MM.1S (cell line): Measurements from ENCODE around the gene BORCS6.

Experiments
- DNase-seq: peaks from one replicate; pipeline ENCODE4 v3.0.0-alpha.2; 2015
- H2AFZ ChIP-seq: fragments of 300-600 bp; sonication (generic); 2 replicates; pipeline ENCODE4 v1.6.0; 2016; ENCODE audit warnings: antibody characterized with exemption, low read length
- H3F3A ChIP-seq: fragments of 300-600 bp; sonication (generic); 2 replicates; pipeline ENCODE4 v1.6.1; 2016; ENCODE audit warnings: mild to moderate bottlenecking, antibody characterized with exemption, low read length, moderate library complexity, mixed read lengths; ENCODE audit not compliant: insufficient read depth
- H3K27ac ChIP-seq: fragments of 300-600 bp; sonication (generic); 2 replicates; pipeline ENCODE4 v1.5.1; 2016; ENCODE audit warnings: mild to moderate bottlenecking, low read length
- H3K27me3 ChIP-seq: fragments of 300-600 bp; sonication (generic); replicated peaks from 2 replicates; pipeline ENCODE4 v1.6.0; 2016; ENCODE audit warnings: low read length; ENCODE audit not compliant: insufficient read depth
- H3K36me3 ChIP-seq: fragments of 300-600 bp; sonication (generic); replicated peaks from 2 replicates; pipeline ENCODE4 v1.6.1; 2016; ENCODE audit warnings: mild to moderate bottlenecking, low read length, mixed read lengths; ENCODE audit not compliant: insufficient read depth
- H3K4me1 ChIP-seq: fragments of 300-600 bp; sonication (generic); 2 replicates; pipeline ENCODE4 v1.6.1; 2016; ENCODE audit warnings: low read length, mixed read lengths
- H3K4me2 ChIP-seq: fragments of 300-600 bp; sonication (generic); 2 replicates; pipeline ENCODE4 v1.6.0; 2016; ENCODE audit warnings: low read depth, low read length
- H3K4me3 ChIP-seq: fragments of 300-600 bp; sonication (generic); 2 replicates; pipeline ENCODE4 v1.5.1; 2016; ENCODE audit warnings: low read length, mixed read lengths
- H3K79me2 ChIP-seq: fragments of 300-600 bp; sonication (generic); 2 replicates; pipeline ENCODE4 v1.6.1; 2016; ENCODE audit warnings: mixed run types, low read length, mixed read lengths
- H3K9ac ChIP-seq: fragments of 300-600 bp; sonication (generic); 2 replicates; pipeline ENCODE4 v1.6.1; 2016; ENCODE audit warnings: low read length, mixed read lengths
- H3K9me2 ChIP-seq: fragments of 300-600 bp; sonication (generic); replicated peaks from 2 replicates; pipeline ENCODE4 v1.6.1; 2016; ENCODE audit warnings: mild to moderate bottlenecking, low read length, mixed read lengths; ENCODE audit not compliant: insufficient read depth
- H3K9me3 ChIP-seq: fragments of 300-600 bp; sonication (generic); replicated peaks from 2 replicates; pipeline ENCODE4 v1.6.1; 2016; ENCODE audit warnings: mild to moderate bottlenecking, low read length, mixed read lengths; ENCODE audit not compliant: insufficient read depth
- H4K20me1 ChIP-seq: fragments of 300-600 bp; sonication (generic); 2 replicates; pipeline ENCODE4 v1.6.1; 2016; ENCODE audit warnings: mild to moderate bottlenecking, low read length, moderate library complexity, mixed read lengths; ENCODE audit not compliant: insufficient read depth
- CTCF ChIP-seq: fragments of 300-600 bp; sonication (generic); IDR thresholded peaks from 2 replicates; pipeline ENCODE4 v1.5.1; 2016; ENCODE audit warnings: antibody characterized with exemption, low read length, mixed read lengths
- EZH2 ChIP-seq: fragments of 300-600 bp; sonication (generic); optimal IDR thresholded peaks from 2 replicates; pipeline ENCODE3; 2017; ENCODE audit warnings: low read depth, mild to moderate bottlenecking, antibody characterized with exemption, low read length, mixed read lengths
- EZH2phosphoT487 ChIP-seq: fragments of 300-600 bp; sonication (generic); IDR thresholded peaks from 2 replicates; pipeline ENCODE4 v1.6.1; 2018; ENCODE audit warnings: antibody characterized with exemption, low read length

BORCS6 gene

GRCh38 chr17:8187517-8188262 lies 2.3 kb downstream of the BORCS6 start:
- peaks cover 26% of the 10 kb centered on the region for H3K4me1 ChIP-seq
- peaks cover 17% of the 10 kb centered on the region for H3K79me2 ChIP-seq
- no peaks in the 10 kb centered on the region for H3K9me3 ChIP-seq
- peak; percentile 96 for DNase-seq
- H3F3A ChIP-seq, result peaks cover 50% of the 10 kb centered on the region
- H3K36me3 ChIP-seq, result no peaks in the 10 kb centered on the region
- peak overlapping the region; percentile 84 for H3K27ac ChIP-seq
- peaks cover under 1% of the 10 kb centered on the region; the same call in 1 of the 2 replicates for H3K27me3 ChIP-seq
- peak overlapping the region; percentile 88 for H3K9ac ChIP-seq
- H3K4me3 ChIP-seq, result peak overlapping the region; percentile 94
- H3K4me2 ChIP-seq, result peak overlapping the region; percentile 89
- no peaks in the 10 kb centered on the region for H3K9me2 ChIP-seq
- no peaks in the 10 kb centered on the region for H4K20me1 ChIP-seq
- no peak for TF ChIP-seq EZH2
- no peak for TF ChIP-seq EZH2phosphoT487
- TF ChIP-seq CTCF, result no peak
- no peak overlapping the region for H2AFZ ChIP-seq

GRCh38 chr17:8186787-8187516 lies 3.0 kb downstream of the BORCS6 start:
- peak overlapping the region; percentile 88 for H3K9ac ChIP-seq
- H3K4me1 ChIP-seq, result peaks cover 22% of the 10 kb centered on the region
- H3K9me2 ChIP-seq, result no peaks in the 10 kb centered on the region
- peak; percentile 91 for DNase-seq
- no peaks in the 10 kb centered on the region for H3K9me3 ChIP-seq
- H4K20me1 ChIP-seq, result no peaks in the 10 kb centered on the region
- H3K27ac ChIP-seq, result peak overlapping the region; percentile 84
- H2AFZ ChIP-seq, result peak overlapping the region; percentile 76; the same call in 1 of the 2 replicates
- peaks cover 17% of the 10 kb centered on the region for H3K79me2 ChIP-seq
- H3F3A ChIP-seq, result peaks cover 50% of the 10 kb centered on the region
- peak overlapping the region; percentile 70 for H3K4me2 ChIP-seq
- no peaks in the 10 kb centered on the region for H3K36me3 ChIP-seq
- peak overlapping the region; percentile 94 for H3K4me3 ChIP-seq
- TF ChIP-seq CTCF (peak; percentile 41), EZH2phosphoT487 (no peak)
- H3K27me3 ChIP-seq, result peaks cover 3% of the 10 kb centered on the region; the same call in 1 of the 2 replicates

- peak overlapping the region; percentile 84 for H3K27ac ChIP-seq
- H4K20me1 ChIP-seq, result no peaks in the 10 kb centered on the region
- no peak for TF ChIP-seq CTCF
- no peak for TF ChIP-seq EZH2
- no peak for TF ChIP-seq EZH2phosphoT487
- H3K4me2 ChIP-seq, result peak overlapping the region; percentile 70; the same call in 1 of the 2 replicates
- no peaks in the 10 kb centered on the region for H3K36me3 ChIP-seq
- H3K79me2 ChIP-seq, result peaks cover 17% of the 10 kb centered on the region
- no peaks in the 10 kb centered on the region for H3K9me2 ChIP-seq
- H3K4me1 ChIP-seq, result peaks cover 18% of the 10 kb centered on the region
- peaks cover 3% of the 10 kb centered on the region; the same call in 1 of the 2 replicates for H3K27me3 ChIP-seq
- peaks cover 44% of the 10 kb centered on the region for H3F3A ChIP-seq
- H3K9ac ChIP-seq, result peak overlapping the region; percentile 88
- peak overlapping the region; percentile 76 for H2AFZ ChIP-seq
- H3K9me3 ChIP-seq, result no peaks in the 10 kb centered on the region
- DNase-seq, result no peak
- H3K4me3 ChIP-seq, result peak overlapping the region; percentile 94
These were observed 3.6 kb downstream of the BORCS6 start for GRCh38 chr17:8186446-8186786.
